GM12878 (cell line): ENCODE data around the gene MPIG6B. TPM values are rescaled to one million over a fixed set of nuclear protein-coding genes. Genes with fewer than 3 reads are reported as not detected.
A peak's percentile ranks its signal among the peaks of the same experiment; 100 is the strongest.

Experiments used
- ATAC-seq: fragments of 200-7000 bp; cut with Tn5 transposase; 3 replicates; pipeline ENCODE4 v1.9.1; 2020; ENCODE audit warnings: mild to moderate bottlenecking, moderate library complexity
- BruUV-seq: library from RNA; stranded (reverse); fragments of 400-500 nt; replicated peaks from 2 replicates; lab custom pipeline; 2021; lab: Mats Ljungman, UMichigan
- CTCF ChIA-PET: fragments of 300-600 bp; sonication (Branson Sonifier 250); formaldehyde crosslinking; extraction: SDS; loops from one replicate; lab custom pipeline; 2021; ENCODE audit warnings: inconsistent platforms; lab: Yijun Ruan, JAX
- POLR2A ChIA-PET: fragments of 350-600 bp; formaldehyde crosslinking; extraction: SDS; loops from one replicate; lab custom pipeline; 2021; ENCODE audit warnings: inconsistent platforms; lab: Charles Lee
- RAD21 ChIA-PET: fragments of 300-600 bp; sonication (Branson Sonifier 250); formaldehyde crosslinking; loops from one replicate; lab custom pipeline; 2023; ENCODE audit warnings: antibody characterized with exemption; ENCODE audit not compliant: unreplicated experiment; lab: Charles Lee
- SMC1A ChIA-PET: fragments of 300-600 bp; sonication (Branson Sonifier 250); formaldehyde crosslinking; loops from one replicate; lab custom pipeline; 2023; ENCODE audit not compliant: unreplicated experiment, uncharacterized antibody; lab: Charles Lee
- DNase-seq: peaks from one replicate; pipeline ENCODE4 v3.0.0-alpha.2; 2011; ENCODE audit warnings: low read depth, low spot score
- FAIRE-seq: peaks from 3 replicates; lab custom pipeline; 2011; peaks lifted over from hg19 to GRCh38; lab: Jason Lieb, UNC
- H2AFZ ChIP-seq: 2 replicates; pipeline ENCODE4 v1.6.0; 2011; ENCODE audit warnings: low read depth, low read length, control low read depth; ENCODE audit not compliant: control insufficient read depth
- H3K27ac ChIP-seq: 2 replicates; pipeline ENCODE4 v1.5.1; 2011; ENCODE audit warnings: control low read depth; ENCODE audit not compliant: control insufficient read depth, insufficient read depth
- H3K27me3 ChIP-seq, 2 experiments: replicated peaks in 1 of 2; 2 replicates each; pipeline versions ENCODE4 v1.6.0 to v1.6.1; 2011; ENCODE audit warnings: low read length in 1 of 2; ENCODE audit not compliant: control insufficient read depth in 2 of 2, insufficient read depth in 2 of 2
- H3K36me3 ChIP-seq, 2 experiments: 2 replicates each; pipeline ENCODE4 v1.5.1; 2011; ENCODE audit warnings: low read length in 1 of 2; ENCODE audit not compliant: control insufficient read depth in 2 of 2, insufficient read depth in 2 of 2
- H3K4me1 ChIP-seq: 2 replicates; pipeline ENCODE4 v1.6.1; 2011; ENCODE audit warnings: mild to moderate bottlenecking, low read length, moderate library complexity, mixed read lengths; ENCODE audit not compliant: control insufficient read depth, insufficient read depth
- H3K4me2 ChIP-seq: 2 replicates; pipeline ENCODE4 v1.6.0; 2011; ENCODE audit warnings: control low read depth; ENCODE audit not compliant: control insufficient read depth, insufficient read depth
- H3K4me3 ChIP-seq: fragments of 200-600 bp; sonication (generic); 2 replicates; pipeline ENCODE4 v1.5.1; 2016
- H3K79me2 ChIP-seq: 2 replicates; pipeline ENCODE4 v1.6.0; 2011; ENCODE audit warnings: low read length; ENCODE audit not compliant: control insufficient read depth, insufficient read depth
- H3K9ac ChIP-seq: 2 replicates; pipeline ENCODE4 v1.8.0; 2011; ENCODE audit warnings: low read length, control low read depth, mixed read lengths; ENCODE audit not compliant: control insufficient read depth, insufficient read depth
- H3K9me3 ChIP-seq: replicated peaks from 3 replicates; pipeline ENCODE4 v1.5.1; 2011; ENCODE audit warnings: mild to moderate bottlenecking, low read length; ENCODE audit not compliant: control insufficient read depth, insufficient read depth
- H4K20me1 ChIP-seq: 2 replicates; pipeline ENCODE4 v1.6.0; 2011; ENCODE audit not compliant: control insufficient read depth, insufficient read depth
- GATAD2B ChIP-seq: fragments of 450-650 bp; conservative IDR thresholded peaks from 2 replicates; pipeline ENCODE4 v1.6.1; 2017; ENCODE audit warnings: low read depth, mild to moderate bottlenecking, moderate library complexity
- NBN ChIP-seq: fragments of 450-650 bp; IDR thresholded peaks from 2 replicates; pipeline ENCODE4 v1.6.1; 2016
- POLR2AphosphoS5 ChIP-seq: IDR thresholded peaks from 2 replicates; pipeline ENCODE4 v1.6.1; 2011; ENCODE audit warnings: mild to moderate bottlenecking, low read length, inconsistent platforms
- SKIL ChIP-seq: fragments of 450-650 bp; IDR thresholded peaks from 2 replicates; pipeline ENCODE4 v1.6.1; 2017; ENCODE audit warnings: mild to moderate bottlenecking, low read depth, inconsistent platforms; ENCODE audit not compliant: poor library complexity, severe bottlenecking
- SP1 ChIP-seq: IDR thresholded peaks from one replicate; pipeline ENCODE4 v1.6.1; 2011; ENCODE audit warnings: low read depth, low read length
- TCF7 ChIP-seq: IDR thresholded peaks from 2 replicates; pipeline ENCODE4 v1.6.1; 2014; ENCODE audit warnings: antibody characterized with exemption, borderline replicate concordance
- WGBS: methylation state at CpG from one replicate; pipeline ENCODE4 v1.1.6; 2016; ENCODE audit warnings: low lambda C conversion rate; ENCODE audit not compliant: insufficient replicate concordance, insufficient coverage; ENCODE audit errors: missing lambda C conversion rate; 5-methylcytosine and 5-hydroxymethylcytosine counted together
- in situ Hi-C: fragments of 300-500 bp; cut with MboI; formaldehyde crosslinking; loops from 9 replicates; pipeline ENCODE4 v1.14.3; 2018; ENCODE audit warnings: mixed read lengths
- intact Hi-C: fragments of 100-400 bp; cut with micrococcal nuclease; formaldehyde crosslinking; loops from one replicate; pipeline ENCODE4 v1.14.2; 2022; ENCODE audit not compliant: unreplicated experiment
- polyA plus RNA-seq, 11 experiments: library from polyadenylated mRNA; depleted of rRNA in 4 of 11; unstranded in 6 of 11; stranded (reverse) in 5 of 11; fragments of >200 nt; fragmentation: Nextera tagmentation in 4 of 11; fragmentation: Illumina TruSeq in 1 of 11; extraction: Ambion mirVana in 4 of 11; extraction: Trizol in 1 of 11; gene quantifications; 1 replicate in 1 of 11; 2 replicates in 10 of 11; pipeline versions ENCODE4 v1.2.1 to v1.2.3, GENCODE V29; 2011 to 2016; ENCODE audit warnings: inconsistent platforms in 2 of 11, missing spikeins in 2 of 11, low read depth in 1 of 11
- total RNA-seq, 4 experiments: library from RNA; depleted of rRNA in 3 of 4; stranded (reverse); fragments of >200 nt in 3 of 4; fragmentation: Illumina TruSeq in 1 of 4; extraction: Trizol in 1 of 4; gene quantifications; 2 replicates each; pipeline versions ENCODE4 v1.2.1 to v1.2.3, GENCODE V29; 2013 to 2021

MPIG6B gene
- total and polyA plus RNA-seq, 10 of the 15 experiments (the other 5 are each of a cell fraction or from before 2014, with no cell fraction given) = not detected

DNA sequence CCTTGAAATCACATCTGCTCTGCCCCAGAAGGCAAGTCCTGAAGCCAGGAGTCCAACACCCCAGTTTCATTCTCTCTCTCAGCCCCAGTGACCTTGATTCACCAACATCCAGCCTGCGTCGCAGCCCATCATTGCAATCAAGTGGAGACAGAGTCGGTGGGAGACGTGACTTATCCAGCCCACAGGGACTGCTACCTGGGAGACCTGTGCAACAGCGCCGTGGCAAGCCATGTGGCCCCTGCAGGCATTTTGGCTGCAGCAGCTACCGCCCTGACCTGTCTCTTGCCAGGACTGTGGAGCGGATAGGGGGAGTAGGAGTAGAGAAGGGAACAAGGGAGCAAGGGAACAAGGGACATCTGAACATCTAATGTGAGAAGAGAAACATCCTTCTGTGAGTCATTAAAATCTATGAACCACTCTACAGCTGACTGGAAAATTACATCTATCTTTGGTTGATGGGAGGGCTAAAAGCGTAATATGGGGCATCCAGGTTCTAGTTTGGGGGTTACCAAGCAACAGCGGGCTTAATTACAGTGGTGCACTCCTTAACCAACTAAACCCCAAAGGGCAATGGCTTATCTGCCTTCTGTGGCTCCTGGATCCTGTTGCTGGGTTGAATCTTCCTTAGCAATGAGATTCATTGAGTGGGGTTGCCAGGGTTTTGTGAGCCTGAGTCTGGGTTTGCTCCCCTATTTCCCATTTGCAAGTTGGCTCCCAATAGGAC is 5.5 kb upstream of the MPIG6B start:
- in situ Hi-C loops (no loop called here), intact Hi-C loops (no loop called here)
- peak; percentile 39; the same call in 1 of the 3 replicates for ATAC-seq
- Histone ChIP-seq H3K36me3 (no peaks in the 10 kb centered on the region), H3K9me3 (no peaks in the 10 kb centered on the region), H3K79me2 (no peaks in the 10 kb centered on the region), H3K4me2 (no peak overlapping the region), H2AFZ (no peak overlapping the region), H4K20me1 (no peaks in the 10 kb centered on the region), H3K27me3 (peaks cover 0 to 2% of the 10 kb centered on the region in 2 experiments; a peak in 2 of 4 replicates), H3K27ac (no peak overlapping the region), H3K9ac (no peak overlapping the region), H3K4me3 (no peak overlapping the region), H3K4me1 (no peaks in the 10 kb centered on the region)
- CTCF ChIA-PET = no interaction called here
- POLR2A ChIA-PET = no interaction called here
- 63% methylated on average over 10 of the region's 10 CpGs for WGBS
- SMC1A ChIA-PET = interaction anchor here (1.0 kb wide), 1 partner anchor 52 kb away, joined by 3 read pairs; no protein-coding TSS in a partner anchor
- no TSS peak for BruUV-seq
- RAD21 ChIA-PET = no interaction called here
- TF ChIP-seq NBN = no peak
- no peak for TF ChIP-seq POLR2AphosphoS5
- TF ChIP-seq GATAD2B = no peak
- TF ChIP-seq TCF7 = no peak
- no peak for TF ChIP-seq SKIL
- no peak for TF ChIP-seq SP1
- DNase-seq = no peak
- FAIRE-seq = no peak
